Ascending aorta (tissue), 2 donors: ENCODE results near the gene MYO6. TPM values are rescaled to one million over a fixed set of nuclear protein-coding genes. Genes with fewer than 3 reads are reported as not detected.

Source experiments
- DNase-seq, 2 donors: peaks; one replicate each; pipeline ENCODE4 v3.0.0-alpha.2; 2019; ENCODE audit warnings: low spot score in 2 of 2
- H3K27ac ChIP-seq, 2 donors: fragments of 200-600 bp; sonication (generic); one replicate each; pipeline ENCODE4 v1.5.1; 2016 to 2017; ENCODE audit warnings: mild to moderate bottlenecking in 1 of 2
- H3K27me3 ChIP-seq: fragments of 200-600 bp; sonication (generic); one replicate; pipeline ENCODE4 v1.5.1; 2017
- H3K36me3 ChIP-seq, 2 donors: fragments of 200-600 bp; sonication (generic); one replicate each; pipeline ENCODE4 v1.5.1; 2016
- H3K4me1 ChIP-seq, 2 donors: fragments of 200-600 bp; sonication (generic); one replicate each; pipeline ENCODE4 v1.5.1; 2016 to 2017; ENCODE audit warnings: mild to moderate bottlenecking in 1 of 2
- H3K4me3 ChIP-seq, 2 donors: fragments of 200-600 bp; sonication (generic); one replicate each; pipeline ENCODE4 v1.5.1; 2016 to 2017; ENCODE audit warnings: mild to moderate bottlenecking in 1 of 2
- H3K9me3 ChIP-seq, 2 donors: fragments of 200-600 bp; sonication (generic); one replicate each; pipeline ENCODE4 v1.5.1; 2016
- intact Hi-C: fragments of 100-400 bp; cut with DNase I; formaldehyde crosslinking; loops from one replicate; pipeline ENCODE4 v1.15.1; 2023
- total RNA-seq: library from RNA; depleted of rRNA; stranded (reverse); fragments of >200 nt; gene quantifications from one replicate; pipeline ENCODE4 v1.1.0, GENCODE V29; 2016
- TF ChIP-seq, protein P1 (sequence below), 3 experiments: fragments of 200-600 bp in 2 of 3; fragments of 450-650 bp in 1 of 3; sonication (generic) in 2 of 3; IDR thresholded peaks; one replicate each; pipeline ENCODE4 v1.5.1; 2016 to 2019; ENCODE audit warnings: antibody characterized with exemption in 3 of 3, mild to moderate bottlenecking in 1 of 3, moderate library complexity in 1 of 3

Gene MYO6
- total RNA-seq, 1 donor from 2014 or later, result 3.7 TPM

- H3K4me3 ChIP-seq, result no peak overlapping the region
- H3K27ac ChIP-seq, result no peak overlapping the region
- no peaks in the 10 kb centered on the region for H3K27me3 ChIP-seq
- no peaks in the 10 kb centered on the region for H3K4me1 ChIP-seq
- H3K9me3 ChIP-seq, result no peaks in the 10 kb centered on the region
- intact Hi-C loops, result no loop called here
- TF ChIP-seq, protein P1, sequence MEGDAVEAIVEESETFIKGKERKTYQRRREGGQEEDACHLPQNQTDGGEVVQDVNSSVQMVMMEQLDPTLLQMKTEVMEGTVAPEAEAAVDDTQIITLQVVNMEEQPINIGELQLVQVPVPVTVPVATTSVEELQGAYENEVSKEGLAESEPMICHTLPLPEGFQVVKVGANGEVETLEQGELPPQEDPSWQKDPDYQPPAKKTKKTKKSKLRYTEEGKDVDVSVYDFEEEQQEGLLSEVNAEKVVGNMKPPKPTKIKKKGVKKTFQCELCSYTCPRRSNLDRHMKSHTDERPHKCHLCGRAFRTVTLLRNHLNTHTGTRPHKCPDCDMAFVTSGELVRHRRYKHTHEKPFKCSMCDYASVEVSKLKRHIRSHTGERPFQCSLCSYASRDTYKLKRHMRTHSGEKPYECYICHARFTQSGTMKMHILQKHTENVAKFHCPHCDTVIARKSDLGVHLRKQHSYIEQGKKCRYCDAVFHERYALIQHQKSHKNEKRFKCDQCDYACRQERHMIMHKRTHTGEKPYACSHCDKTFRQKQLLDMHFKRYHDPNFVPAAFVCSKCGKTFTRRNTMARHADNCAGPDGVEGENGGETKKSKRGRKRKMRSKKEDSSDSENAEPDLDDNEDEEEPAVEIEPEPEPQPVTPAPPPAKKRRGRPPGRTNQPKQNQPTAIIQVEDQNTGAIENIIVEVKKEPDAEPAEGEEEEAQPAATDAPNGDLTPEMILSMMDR (IDR thresholded peaks at IDR 0.05), result no peak
- no peak for DNase-seq
- no peaks in the 10 kb centered on the region for H3K36me3 ChIP-seq
These were observed 66.7 kb downstream of the MYO6 start for GRCh38 chr6:75815756-75816155.

GRCh38 chr6:75818098-75818855 is 69.2 kb downstream of the MYO6 start:
- no peak for DNase-seq
- no peaks in the 10 kb centered on the region for H3K4me1 ChIP-seq
- no peaks in the 10 kb centered on the region for H3K36me3 ChIP-seq
- intact Hi-C loops, result no loop called here
- H3K27me3 ChIP-seq, result no peaks in the 10 kb centered on the region
- H3K27ac ChIP-seq, result no peak overlapping the region
- no peak overlapping the region for H3K4me3 ChIP-seq
- TF ChIP-seq, protein P1 (IDR thresholded peaks at IDR 0.05), result no peak
- H3K9me3 ChIP-seq, result no peaks in the 10 kb centered on the region

DNA sequence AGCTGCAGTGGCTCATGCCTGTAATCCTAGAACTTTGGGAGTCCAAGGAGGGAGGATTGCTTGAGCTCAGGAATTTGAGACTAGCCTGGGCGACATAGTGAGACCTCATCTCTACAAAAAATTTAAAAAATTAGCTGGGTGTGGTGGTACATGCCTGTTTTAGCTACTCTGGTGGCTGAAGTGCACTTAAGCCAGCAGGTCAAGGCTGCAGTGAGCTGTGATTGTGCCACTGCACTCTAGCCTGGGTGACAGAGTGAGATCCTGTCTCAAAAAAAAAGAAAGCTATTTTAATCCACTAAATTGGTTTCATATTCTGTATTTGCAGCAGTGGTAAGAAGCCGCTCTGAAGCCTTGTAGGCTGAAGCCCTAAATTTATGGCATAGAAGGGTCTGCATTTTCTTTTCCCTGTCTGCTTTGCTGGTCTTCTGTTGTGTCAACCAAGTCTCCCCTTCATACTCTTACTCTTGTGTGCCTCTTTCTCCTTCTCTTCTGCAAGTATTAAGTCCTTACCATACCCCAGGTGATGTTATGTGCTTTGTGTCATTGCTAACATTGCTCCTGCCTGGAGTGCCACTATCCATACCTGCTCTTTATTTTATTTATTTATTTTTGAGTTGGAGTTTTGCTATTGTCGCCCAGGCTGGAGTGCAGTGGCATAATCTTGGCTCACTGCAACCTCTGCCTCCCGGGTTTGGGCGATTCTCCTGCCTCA is 70.9 kb downstream of the MYO6 start:
- H3K9me3 ChIP-seq, result no peaks in the 10 kb centered on the region
- H3K27me3 ChIP-seq, result no peaks in the 10 kb centered on the region
- H3K27ac ChIP-seq, result no peak overlapping the region
- intact Hi-C loops, result no loop called here
- H3K4me3 ChIP-seq, result no peak overlapping the region
- no peaks in the 10 kb centered on the region for H3K36me3 ChIP-seq
- no peaks in the 10 kb centered on the region for H3K4me1 ChIP-seq
- DNase-seq, result no peak
- TF ChIP-seq, protein P1 (IDR thresholded peaks at IDR 0.05), result no peak

GRCh38 chr6:75824160-75824559 is 75.1 kb downstream of the MYO6 start:
- H3K4me1 ChIP-seq, result no peaks in the 10 kb centered on the region
- TF ChIP-seq, protein P1 (IDR thresholded peaks at IDR 0.05), result no peak
- no peak overlapping the region for H3K27ac ChIP-seq
- intact Hi-C loops, result no loop called here
- DNase-seq, result no peak
- no peaks in the 10 kb centered on the region for H3K27me3 ChIP-seq
- no peaks in the 10 kb centered on the region for H3K9me3 ChIP-seq
- no peak overlapping the region for H3K4me3 ChIP-seq
- no peaks in the 10 kb centered on the region for H3K36me3 ChIP-seq

DNA sequence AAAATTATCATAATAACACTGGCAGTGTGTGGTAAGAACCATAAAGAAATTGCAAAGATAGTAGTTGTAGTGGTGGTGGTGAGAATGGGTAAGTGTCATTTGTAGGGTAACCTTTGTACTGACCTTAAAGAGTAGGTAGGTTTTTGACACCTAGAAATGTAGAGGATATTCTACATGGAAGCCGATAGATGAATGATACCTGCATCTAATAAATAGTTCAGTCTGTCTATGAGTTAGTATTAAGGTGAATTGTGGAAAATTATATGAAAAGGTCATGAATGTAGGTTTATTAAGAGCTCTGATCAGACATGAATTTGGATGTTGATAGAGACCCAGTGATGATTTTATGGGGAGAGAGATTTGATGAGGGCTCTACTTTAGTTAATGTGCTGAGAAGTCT is 78.1 kb downstream of the MYO6 start:
- H3K27me3 ChIP-seq, result no peaks in the 10 kb centered on the region
- H3K27ac ChIP-seq, result no peak overlapping the region
- peaks cover 3 to 9% of the 10 kb centered on the region in 2 donors for H3K36me3 ChIP-seq
- intact Hi-C loops, result no loop called here
- no peaks in the 10 kb centered on the region for H3K9me3 ChIP-seq
- TF ChIP-seq, protein P1 (IDR thresholded peaks at IDR 0.05), result no peak
- H3K4me1 ChIP-seq, result no peaks in the 10 kb centered on the region
- no peak overlapping the region for H3K4me3 ChIP-seq
- DNase-seq, result no peak
